GM19035 (cell line): ENCODE measurements around the gene STRIP2.
"Not testable (repeated sequence)": the region's sequence is repeated elsewhere in the genome, so short reads cannot be mapped to it uniquely, and the experiment has no call there.

Experiments
- ATAC-seq: cut with Tn5 transposase; IDR thresholded peaks from one replicate; pipeline ENCODE4 v1.9.1; 2021; ENCODE audit not compliant: unreplicated experiment

STRIP2 gene

DNA sequence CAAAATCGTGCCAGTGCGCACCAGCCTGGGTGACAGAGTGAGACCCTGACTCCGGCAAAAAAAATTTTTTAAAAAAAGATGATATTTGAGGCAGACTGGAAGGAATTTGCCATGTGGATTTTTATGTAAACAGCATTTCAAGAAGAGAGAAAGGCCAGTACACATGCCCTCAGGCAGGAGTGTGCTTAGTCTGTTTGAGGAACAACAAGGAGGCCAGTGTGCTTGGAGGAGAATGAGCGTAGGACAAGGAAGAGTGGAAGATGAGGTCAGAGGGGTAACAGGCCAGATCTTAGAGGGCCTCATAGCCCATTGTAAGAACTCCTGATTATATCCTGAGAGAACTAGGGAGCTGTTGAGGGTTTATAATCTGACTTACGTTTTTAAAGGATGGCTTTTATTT, 17.2 kb upstream of the STRIP2 start:
- ATAC-seq, result no peak

GRCh38 chr7:129421717-129422250, 12.4 kb upstream of the STRIP2 start:
- ATAC-seq, result no peak

- no peak for ATAC-seq
These were observed 11.5 kb upstream of the STRIP2 start for GRCh38 chr7:129422727-129423126.

DNA sequence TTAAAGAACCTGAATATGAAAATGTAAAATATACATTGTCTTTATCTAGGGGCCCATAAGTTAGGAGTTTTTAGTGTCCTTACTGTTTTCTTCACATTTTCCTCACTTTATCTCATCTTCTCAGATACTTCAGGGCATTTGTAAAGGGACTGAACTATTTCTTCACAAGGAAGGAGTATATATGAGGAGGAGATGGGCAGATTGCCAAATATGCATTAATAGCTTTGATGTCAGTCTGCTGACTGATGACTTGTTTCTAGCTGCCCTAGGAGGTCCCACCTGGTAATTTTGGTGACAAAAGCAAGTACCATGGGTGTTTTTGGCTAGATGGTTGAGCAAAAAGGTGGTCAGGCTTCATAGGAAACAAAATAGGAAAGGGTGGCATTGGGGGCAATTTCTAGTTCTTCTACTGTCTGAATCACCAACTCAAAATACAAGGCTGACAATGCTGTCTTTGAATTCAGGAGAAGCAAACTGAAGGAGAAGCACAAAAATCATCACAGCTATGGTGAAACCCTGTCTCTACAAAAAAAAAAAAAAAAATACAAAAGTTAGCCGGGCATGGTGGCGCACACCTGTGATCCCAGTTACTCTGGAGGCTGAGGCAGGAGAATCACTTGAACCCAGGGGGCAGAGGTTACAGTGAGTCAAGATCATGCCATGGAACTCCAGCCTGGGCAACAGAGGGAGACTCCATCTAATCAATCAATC, 10.4 kb upstream of the STRIP2 start:
- ATAC-seq, result no peak

GRCh38 chr7:129426482-129426881, 7.8 kb upstream of the STRIP2 start:
- ATAC-seq, result no peak

DNA sequence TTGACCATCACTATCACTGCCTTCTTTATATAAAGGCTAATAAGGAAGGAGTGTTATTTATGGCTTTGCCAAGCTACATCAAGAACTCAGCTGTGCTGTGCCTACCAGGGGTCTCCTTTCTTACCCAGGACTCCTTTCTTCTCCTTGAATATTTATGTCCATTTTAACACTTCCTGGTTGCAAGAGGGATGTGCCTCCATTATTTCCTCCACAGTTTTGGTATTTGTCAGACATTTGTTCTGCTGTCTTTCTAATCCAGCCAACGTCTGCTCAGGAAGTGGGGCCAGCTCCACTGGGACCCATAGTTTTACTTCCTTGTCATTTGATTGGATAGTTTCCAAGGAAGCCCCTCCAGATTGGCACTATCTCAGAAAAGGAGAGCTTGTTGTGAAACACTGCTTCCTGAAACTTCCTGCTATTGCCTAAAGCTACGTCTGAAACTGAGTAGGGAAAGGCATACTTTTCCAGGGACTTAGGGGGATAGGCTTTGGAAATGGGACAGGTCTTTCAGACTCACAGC, 6.6 kb upstream of the STRIP2 start:
- no peak for ATAC-seq

DNA sequence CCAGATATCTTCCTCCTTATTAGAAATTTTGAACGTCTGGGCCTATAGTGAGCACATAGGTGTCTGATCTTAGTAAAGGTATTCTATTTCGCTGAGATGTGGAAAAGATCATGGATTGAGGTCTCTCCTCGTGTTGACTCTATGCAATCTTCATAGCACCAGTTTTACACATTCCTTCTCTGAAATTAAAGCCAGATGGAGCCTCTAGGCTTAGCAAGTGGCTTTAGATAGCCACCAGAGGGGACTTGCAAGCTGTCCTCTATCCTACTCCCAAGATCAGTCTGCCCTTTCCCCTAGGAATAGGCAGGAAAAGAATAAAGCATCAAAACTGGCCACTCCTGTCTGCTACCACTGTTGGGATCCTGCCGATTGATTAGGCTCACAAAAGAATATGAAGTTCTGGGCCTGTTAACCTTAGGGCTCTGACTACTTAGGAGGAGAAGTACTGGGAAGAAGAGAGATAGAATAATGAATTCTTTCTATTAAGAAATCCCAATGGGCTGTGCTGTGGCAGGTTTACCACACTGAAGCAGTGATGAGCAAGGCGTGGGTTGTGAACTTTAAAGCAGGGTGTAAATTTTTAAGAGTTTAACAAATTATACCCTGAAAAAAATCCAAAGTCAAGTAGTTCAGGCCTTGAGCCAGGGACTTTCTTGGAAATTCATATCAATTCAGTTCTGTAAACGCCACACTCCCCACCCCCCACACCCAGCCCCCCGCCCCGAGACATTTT, 2.2 kb upstream of the STRIP2 start:
- ATAC-seq, result no peak

- ATAC-seq, result no peak
These were observed 565 bp downstream of the STRIP2 start for GRCh38 chr7:129434675-129435318.

DNA sequence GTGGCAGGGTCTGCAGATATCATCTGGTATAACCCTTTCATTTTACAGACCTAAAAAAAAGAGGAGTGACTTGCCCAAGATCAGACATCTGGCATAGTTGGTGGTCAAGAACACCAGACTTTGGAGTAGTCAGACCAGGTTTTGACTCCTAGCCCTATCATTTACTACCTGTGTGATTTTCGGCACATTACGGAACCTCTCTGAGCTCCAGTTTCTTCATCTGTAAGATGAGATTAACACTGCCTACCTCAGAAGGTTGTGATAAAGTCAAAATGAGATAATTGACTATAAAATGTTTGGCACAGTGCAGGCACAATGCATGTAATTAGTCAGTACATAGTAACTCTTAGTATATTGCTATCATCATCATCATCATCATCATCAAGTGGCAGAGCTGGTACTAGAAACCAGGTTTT, 1.2 kb downstream of the STRIP2 start:
- no peak for ATAC-seq

GRCh38 chr7:129436335-129436923, 2.2 kb downstream of the STRIP2 start:
- no peak for ATAC-seq

- no peak for ATAC-seq
These were observed 3.0 kb downstream of the STRIP2 start for GRCh38 chr7:129437190-129437589.

DNA sequence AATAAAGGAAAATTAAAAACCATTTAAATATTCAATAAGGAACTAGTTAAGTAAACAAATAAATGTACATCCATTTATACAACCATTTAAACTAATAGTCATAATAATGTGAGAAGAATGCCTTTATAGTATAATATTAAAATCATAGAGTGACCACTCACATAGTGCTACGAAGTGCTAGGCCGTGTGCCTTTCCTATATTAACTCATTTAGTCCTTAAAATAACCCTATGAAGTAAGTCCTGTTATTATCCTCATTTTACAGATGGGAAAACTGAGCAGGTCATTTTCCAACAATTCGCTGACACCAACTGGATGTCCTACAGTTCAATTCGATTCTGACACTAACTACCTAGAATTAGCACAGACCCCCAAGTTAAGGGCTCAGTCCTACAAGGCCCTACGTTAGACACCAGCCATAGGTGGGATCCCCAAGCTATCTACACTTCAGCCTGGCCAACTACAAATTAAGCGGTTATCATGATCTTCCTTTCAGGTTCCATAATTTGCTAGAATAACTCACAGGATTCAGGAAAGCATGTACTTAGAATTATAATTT, 4.1 kb downstream of the STRIP2 start:
- ATAC-seq, result no peak

- no peak for ATAC-seq
These were observed 4.8 kb downstream of the STRIP2 start for GRCh38 chr7:129438839-129439651.

GRCh38 chr7:129439963-129440625, 5.9 kb downstream of the STRIP2 start:
- ATAC-seq, result no peak

DNA sequence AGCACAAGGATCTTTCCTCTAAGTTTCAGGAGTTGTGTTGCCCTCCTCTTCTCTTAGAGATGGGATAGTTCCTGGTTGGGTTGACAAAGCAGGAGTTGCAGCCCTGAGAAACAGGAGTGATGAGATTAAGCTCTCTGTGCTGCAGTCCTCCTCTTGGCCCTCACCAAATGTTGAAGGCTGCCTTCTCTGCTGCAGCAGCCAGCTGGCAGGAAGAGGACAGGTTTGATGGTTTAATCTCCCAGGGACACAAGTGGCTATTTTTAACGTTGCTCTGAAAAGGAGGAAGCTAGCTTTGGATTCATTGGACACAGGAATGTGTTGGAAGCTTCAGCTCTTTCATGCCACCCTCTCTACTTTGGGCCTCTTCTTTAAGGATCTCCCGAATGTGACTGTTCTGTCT, 9.4 kb downstream of the STRIP2 start:
- ATAC-seq, result no peak

GRCh38 chr7:129444776-129445175, 10.5 kb downstream of the STRIP2 start:
- not testable (repeated sequence) for ATAC-seq

DNA sequence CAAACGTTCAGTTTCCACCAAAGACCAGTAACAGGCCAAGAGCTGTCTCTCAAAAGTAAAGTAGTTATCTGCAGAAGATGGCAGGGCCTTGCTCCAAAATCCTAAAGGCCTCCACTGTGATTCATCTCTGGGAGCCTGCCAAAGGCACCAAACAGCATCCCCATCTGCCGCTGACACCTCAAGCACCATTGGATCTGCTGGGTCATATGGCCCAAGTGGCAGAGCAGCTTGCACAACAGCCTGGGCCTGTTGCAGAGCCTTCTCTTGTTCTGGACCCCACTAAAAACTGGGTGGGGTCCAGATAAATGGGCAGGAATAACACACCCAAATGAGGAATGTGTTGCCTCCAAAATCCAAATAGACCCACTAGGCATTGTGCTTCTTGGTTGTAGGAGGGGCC, 12.7 kb downstream of the STRIP2 start:
- ATAC-seq, result not testable (repeated sequence)

DNA sequence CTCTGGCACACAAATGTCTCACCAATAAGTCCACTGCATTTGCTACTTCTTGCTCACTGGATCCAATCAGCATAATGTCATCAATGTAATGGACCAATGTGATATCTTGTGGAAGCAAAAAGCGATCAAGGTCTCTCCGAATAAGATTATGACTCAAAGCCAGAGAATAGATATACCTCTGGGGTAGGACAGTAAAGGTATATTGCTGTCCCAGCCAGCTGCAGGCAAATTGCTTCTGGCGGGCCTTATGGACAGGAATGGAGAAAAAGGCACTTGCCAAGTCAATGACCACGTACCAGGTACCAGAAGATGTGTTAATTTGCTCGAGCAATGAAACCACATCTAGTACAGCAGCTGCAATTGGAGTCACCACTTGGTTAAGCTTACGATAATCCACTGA, 13.2 kb downstream of the STRIP2 start:
- ATAC-seq, result not testable (repeated sequence)

DNA sequence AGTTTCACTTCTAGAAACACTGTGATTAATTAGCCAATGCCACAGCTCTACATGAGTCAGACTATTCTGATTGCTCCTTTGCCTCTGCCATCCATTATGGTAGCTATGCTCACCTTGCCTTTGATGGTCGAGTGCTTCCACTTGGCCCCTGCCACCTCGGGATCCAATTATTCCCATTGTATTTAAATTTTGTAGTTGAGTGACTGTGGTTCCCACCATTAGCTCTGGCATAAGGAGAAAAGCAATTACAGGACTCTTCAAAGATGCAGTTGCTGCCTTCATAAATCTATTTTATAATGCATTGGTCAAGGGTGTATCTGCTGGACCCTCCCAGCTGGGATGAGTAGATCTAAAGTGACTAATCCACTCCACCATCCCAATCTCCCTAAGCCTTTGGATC, 14.4 kb downstream of the STRIP2 start:
- not testable (repeated sequence) for ATAC-seq

DNA sequence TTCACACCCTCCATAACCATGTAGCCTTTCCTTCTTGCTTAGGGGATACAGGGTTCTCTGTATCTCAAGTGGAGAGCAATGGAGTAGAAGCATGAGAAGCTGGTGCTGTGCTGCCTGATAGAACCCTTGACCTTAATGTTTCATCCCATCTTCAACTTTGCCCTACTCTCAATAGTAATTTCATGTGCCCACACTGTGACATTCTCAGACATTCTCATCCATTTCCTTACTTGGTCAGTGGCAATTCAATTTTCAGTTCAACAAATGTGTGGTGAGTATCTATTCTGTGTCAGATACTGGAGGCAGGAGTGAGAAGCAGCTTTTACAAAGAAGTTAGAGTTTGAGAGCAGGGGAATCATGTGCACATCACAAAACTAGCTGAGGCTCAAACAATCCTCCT, 16.1 kb downstream of the STRIP2 start:
- ATAC-seq, result no peak
